K562 (cell line): Measurements from ENCODE around the gene SIRT2. TPM values are rescaled to one million over a fixed set of nuclear protein-coding genes. Genes with fewer than 3 reads are reported as not detected.

Source experiments
- DPF2 ChIP-seq: fragments of 450-650 bp; IDR thresholded peaks from 2 replicates; pipeline ENCODE4 v1.6.1; 2016
- PTTG1 ChIP-seq: fragments of 450-650 bp; IDR thresholded peaks from 2 replicates; pipeline ENCODE4 v1.6.1; 2016; ENCODE audit warnings: low read depth, mild to moderate bottlenecking, missing genetic modification characterization, missing compliant biosample characterization
- TCF7 ChIP-seq: sonication (generic); IDR thresholded peaks from 2 replicates; pipeline ENCODE4 v1.6.1; 2016; ENCODE audit warnings: antibody characterized with exemption, borderline replicate concordance
- ZNF224 ChIP-seq: sonication (generic); formaldehyde crosslinking; IDR thresholded peaks from 2 replicates; pipeline ENCODE4 v1.8.0; 2022; ENCODE audit warnings: mild to moderate bottlenecking, missing genetic modification reagents
- polyA plus RNA-seq, 8 experiments: library from polyadenylated mRNA; depleted of rRNA in 4 of 8; stranded (reverse) in 5 of 8; unstranded in 3 of 8; fragments of >200 nt; fragmentation: Nextera tagmentation in 2 of 8; fragmentation: Illumina TruSeq in 1 of 8; extraction: Ambion mirVana in 2 of 8; extraction: Trizol in 1 of 8; gene quantifications; 2 replicates each; pipeline versions ENCODE4 v1.2.1 to v1.2.3, GENCODE V29; 2011 to 2014; ENCODE audit warnings: inconsistent platforms in 1 of 8, missing spikeins in 1 of 8
- total RNA-seq, 7 experiments: library from RNA; depleted of rRNA in 6 of 7; stranded (reverse); fragments of >200 nt in 6 of 7; fragmentation: Illumina TruSeq in 2 of 7; extraction: Trizol in 2 of 7; gene quantifications; 2 replicates each; pipeline versions ENCODE4 v1.2.1 to v1.2.3, GENCODE V29; 2011 to 2021; ENCODE audit warnings: low replicate concordance in 1 of 7
- TF ChIP-seq, protein P1 (sequence below), 2 experiments: IDR thresholded peaks in 1 of 2; conservative IDR thresholded peaks in 1 of 2; 2 replicates each; pipeline ENCODE4 v1.6.1; 2016; ENCODE audit warnings: low read depth in 2 of 2, mild to moderate bottlenecking in 1 of 2, missing compliant biosample characterization in 1 of 2, missing genetic modification characterization in 1 of 2, moderate library complexity in 1 of 2
- TF ChIP-seq, protein P2 (sequence below): sonication (generic); formaldehyde crosslinking; IDR thresholded peaks from 2 replicates; pipeline ENCODE4 v1.8.1; 2023; ENCODE audit warnings: mild to moderate bottlenecking, missing genetic modification reagents

SIRT2 gene
- total and polyA plus RNA-seq, 9 of the 15 experiments (the other 6 are each of a cell fraction or from before 2014, with no cell fraction given) = 2.3 to 35.2 (median 22.9) TPM

DNA sequence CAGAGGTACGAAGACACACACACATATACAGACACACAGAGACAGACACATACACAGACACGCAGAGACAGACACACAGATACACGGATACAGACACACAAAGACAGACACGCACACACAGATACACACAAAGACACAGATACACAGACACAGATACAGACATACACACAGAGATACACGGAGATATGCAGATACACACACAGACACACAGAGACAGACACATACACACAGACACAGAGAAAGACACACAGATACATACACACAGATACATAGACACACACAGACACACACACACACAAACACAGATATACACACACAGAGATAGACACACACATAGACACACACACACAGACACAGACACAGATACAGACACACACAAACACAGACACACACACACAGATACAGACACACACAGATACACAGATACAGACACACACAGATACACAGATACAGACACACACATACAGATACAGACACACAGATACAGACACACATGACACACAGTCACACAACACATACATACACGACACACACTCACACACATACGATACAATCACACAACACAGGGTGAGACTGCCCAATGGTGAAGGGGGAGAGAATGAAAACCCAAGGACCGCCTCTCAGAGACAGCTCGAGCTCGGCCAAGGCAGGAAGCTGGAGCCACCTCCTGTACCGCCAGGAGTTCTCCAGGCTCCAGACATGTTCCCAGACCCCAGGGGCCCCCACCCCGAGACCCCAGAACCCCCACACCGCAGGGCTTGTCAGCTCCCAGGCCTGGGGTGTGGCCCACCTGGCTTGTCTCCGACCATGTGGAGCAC lies 21.4 kb upstream of the SIRT2 start (continued):
- TF ChIP-seq, protein P1, sequence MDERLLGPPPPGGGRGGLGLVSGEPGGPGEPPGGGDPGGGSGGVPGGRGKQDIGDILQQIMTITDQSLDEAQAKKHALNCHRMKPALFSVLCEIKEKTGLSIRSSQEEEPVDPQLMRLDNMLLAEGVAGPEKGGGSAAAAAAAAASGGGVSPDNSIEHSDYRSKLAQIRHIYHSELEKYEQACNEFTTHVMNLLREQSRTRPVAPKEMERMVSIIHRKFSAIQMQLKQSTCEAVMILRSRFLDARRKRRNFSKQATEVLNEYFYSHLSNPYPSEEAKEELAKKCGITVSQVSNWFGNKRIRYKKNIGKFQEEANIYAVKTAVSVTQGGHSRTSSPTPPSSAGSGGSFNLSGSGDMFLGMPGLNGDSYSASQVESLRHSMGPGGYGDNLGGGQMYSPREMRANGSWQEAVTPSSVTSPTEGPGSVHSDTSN (CRISPR knock-in tag; IDR thresholded peaks at IDR 0.05; ENCODE audit: low read depth) = no peak
- TF ChIP-seq, protein P1 (tag; conservative IDR thresholded peaks at IDR 0.05; ENCODE audit: low read depth) = no peak
- TF ChIP-seq, protein P2, sequence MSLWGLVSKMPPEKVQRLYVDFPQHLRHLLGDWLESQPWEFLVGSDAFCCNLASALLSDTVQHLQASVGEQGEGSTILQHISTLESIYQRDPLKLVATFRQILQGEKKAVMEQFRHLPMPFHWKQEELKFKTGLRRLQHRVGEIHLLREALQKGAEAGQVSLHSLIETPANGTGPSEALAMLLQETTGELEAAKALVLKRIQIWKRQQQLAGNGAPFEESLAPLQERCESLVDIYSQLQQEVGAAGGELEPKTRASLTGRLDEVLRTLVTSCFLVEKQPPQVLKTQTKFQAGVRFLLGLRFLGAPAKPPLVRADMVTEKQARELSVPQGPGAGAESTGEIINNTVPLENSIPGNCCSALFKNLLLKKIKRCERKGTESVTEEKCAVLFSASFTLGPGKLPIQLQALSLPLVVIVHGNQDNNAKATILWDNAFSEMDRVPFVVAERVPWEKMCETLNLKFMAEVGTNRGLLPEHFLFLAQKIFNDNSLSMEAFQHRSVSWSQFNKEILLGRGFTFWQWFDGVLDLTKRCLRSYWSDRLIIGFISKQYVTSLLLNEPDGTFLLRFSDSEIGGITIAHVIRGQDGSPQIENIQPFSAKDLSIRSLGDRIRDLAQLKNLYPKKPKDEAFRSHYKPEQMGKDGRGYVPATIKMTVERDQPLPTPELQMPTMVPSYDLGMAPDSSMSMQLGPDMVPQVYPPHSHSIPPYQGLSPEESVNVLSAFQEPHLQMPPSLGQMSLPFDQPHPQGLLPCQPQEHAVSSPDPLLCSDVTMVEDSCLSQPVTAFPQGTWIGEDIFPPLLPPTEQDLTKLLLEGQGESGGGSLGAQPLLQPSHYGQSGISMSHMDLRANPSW (CRISPR knock-in tag) = no peak
- no peak for TF ChIP-seq TCF7
- 0 out of 2 replicates have a peak, but pooled peaks have one; percentile 24 for TF ChIP-seq DPF2
- TF ChIP-seq ZNF224 (CRISPR knock-in tag) = no peak
- TF ChIP-seq PTTG1 (tag) = no peak
